GM18861 (cell line): ENCODE measurements around the gene CDC16.

ENCODE experiments used
- ATAC-seq: cut with Tn5 transposase; IDR thresholded peaks from one replicate; pipeline ENCODE4 v1.9.1; 2021; ENCODE audit not compliant: unreplicated experiment

Gene CDC16

DNA sequence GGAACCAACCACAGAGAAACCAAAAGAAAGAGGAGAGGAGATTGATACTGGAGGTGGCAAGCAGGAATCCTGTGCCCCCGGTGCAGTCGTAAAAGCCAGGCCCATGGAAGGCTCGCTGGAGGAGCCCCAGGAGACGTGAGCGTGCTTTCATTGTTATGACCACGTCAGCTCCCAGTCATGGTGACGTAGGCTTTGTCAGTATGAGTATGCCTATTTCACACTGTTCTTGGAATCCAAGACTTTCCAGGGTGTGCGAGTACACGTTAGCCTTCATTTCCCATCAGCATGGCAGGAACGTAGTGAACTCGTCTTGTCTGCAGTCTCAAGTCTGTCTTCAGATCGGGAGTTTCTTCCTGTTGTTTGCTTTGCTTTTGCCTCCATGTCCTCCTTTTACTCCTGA lies 64.2 kb downstream of the CDC16 start:
- ATAC-seq = no peak

DNA sequence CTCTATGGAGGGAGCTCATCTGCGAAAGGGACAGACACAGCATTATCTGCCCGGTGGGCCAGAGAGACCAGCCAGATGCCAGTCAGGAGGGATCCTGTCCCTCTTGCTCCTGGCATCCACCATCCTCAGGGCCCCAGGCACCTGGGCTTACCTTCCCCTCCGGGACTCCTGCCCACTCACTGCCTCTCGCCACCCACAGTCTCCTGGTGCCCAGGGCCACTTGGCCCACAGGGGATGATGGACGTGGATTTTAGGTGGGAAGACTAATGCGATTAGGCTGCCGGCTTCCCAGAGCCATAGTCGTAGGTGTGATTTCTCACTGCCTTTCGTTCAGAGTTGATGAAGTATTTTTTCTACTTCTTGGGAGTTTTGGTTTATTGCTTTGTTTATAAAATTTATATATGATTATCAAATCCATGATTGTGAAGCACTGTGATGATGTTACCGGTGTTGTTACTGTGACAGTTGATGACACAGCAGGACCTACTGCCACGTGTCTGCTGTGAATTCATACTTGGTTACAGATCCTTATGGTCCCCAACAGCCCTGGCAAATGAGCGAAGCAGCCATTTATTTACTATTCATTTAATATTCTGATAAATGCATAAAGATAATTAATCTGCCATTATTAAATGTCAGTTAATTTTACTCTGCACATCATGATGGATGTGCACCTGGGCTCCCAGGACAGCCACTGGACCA lies 65.1 kb downstream of the CDC16 start:
- no peak for ATAC-seq

DNA sequence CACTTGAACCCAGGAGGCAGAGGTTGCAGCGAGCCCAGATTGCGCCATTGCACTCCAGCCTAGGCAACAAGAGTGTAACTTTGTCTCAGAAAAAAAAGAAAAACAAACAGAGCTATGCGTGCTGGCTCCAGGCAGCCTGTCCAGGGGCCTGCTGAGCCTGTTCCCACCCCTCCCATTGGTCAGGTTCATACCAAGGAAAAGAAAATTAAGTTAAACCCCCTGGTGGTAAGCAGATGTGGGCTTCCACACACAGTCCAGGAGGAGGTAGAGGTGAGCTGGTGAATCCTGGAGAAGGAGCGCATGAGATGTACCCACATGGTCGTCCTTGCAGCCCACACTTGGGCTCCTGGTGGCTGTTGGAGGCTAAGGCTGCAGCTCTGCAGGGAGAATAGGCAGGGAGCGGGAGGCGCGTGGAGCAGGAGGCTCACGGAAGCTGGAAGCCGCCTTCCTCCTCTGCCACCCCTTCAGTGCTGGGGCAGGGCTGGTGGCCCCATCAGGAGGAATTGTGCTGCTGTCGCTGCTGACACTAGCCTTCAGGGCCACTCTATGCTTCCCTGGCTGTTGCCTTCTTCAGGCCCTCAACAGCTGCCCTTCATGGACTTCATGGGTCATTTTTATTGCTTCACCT lies 69.1 kb downstream of the CDC16 start:
- ATAC-seq = no peak

DNA sequence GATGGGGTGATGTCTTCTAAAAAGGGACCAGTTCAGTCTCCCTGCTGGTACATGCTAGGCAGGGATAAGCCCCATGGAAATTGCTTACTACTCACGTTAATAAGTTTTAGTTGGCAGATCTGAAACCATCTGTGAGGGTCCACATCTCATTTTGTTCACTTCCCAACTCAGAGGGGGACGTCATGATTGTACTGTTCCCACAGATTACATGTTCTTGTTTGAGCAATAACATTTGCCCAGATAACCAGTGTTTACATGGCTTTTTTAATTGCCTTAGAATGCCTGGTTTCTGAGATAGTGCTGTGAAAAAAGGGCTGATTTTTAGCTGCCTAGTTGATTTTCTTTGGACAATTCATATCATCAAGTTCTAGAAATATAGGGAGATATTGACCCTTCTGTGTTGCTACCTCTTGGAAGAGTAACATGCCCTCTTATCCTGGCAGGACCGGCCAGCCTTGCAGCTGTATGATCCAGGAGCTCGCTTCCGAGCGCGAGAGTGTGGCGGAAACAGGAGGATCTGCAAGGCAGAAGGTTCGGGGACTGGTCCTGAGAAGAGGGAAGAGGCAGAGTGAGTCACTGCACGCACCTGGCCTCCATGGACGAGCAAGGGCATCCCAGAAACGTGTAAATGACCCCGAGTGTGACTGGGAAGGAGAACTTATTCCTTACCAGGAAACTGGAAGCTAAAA lies 69.8 kb downstream of the CDC16 start:
- no peak for ATAC-seq

DNA sequence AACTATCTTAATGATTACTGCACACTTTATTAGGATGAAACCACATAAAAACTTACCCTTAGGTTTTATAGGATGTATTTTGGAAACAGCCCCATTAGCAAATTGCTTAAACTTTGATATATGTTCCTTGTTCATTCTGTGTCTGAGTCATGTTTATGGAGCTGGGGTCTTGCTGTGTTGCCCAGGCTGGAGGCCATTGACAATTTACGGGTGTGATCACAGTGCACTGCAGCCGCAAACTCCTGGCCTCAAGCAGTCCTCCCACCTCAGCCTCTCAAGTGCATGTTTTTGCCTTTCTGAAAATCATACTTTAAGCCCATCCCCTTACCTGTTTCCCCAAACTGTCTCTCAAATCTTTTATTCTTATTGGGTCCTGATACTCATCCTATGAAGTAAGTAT lies 74.4 kb downstream of the CDC16 start:
- no peak for ATAC-seq

DNA sequence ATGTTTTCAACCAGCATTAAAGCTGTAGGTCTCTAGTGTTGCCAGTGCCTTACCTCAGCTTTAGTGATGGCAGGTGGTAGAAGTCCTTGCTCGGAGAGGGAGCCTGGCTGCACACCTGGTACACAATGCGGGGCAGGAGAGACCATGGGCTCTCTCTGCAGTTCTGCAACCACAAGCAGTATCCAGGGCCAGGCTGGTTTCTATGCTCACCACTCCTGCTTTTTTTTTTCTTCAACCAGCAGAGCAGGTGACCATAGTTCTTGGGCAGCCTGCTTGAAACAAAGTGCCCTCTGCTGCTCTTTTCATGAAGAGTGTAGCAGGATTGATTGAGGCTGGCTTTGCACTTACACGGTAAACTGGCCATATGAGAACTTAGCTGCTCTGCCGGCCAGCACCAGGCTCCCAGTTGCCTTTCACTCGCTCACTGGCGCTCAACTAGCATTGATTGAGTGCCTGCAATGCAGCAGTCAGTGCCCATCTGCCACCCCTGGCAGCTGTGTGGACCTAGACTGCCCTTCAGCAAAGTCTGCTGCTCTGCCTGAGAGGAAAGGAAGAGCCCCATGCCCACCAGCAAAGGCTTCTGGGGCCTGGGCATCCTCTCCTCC lies 75.2 kb downstream of the CDC16 start:
- no peak for ATAC-seq

DNA sequence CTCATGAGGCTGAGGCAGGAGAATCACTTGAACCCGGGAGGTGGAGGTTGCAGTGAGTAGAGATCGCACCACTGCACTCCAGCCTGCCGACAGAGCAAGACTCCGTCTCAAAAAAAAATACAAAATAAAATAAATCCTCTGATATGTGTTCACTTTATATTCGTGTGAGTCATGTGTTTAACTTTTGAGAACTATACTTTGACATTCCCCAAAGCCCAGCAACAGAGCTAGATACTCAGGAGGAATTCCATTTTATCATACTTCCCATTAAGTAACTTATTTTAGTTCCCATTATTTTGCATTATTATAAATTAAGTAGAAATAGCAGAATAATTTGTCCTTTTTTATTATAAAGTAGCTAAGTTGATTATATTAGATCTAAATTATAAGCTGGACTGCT lies 76.3 kb downstream of the CDC16 start:
- ATAC-seq = no peak

DNA sequence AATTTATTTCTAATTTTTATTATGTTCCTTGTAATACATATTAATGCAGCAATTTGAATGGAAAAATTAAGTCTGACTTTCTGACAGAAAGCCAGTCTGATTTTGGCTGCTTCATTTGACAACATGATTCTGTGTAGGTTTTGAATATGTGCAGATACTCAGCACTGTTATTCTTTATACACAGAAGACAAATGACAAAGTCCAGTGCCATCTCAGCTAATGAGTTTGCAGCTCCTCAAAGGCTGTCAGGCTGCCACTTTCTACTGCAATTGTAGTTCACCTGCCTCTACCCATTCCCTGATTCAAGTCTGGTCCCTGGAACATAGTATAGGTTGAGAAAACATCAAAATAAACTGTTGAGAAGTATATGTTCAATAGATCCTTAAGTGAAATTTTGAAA lies 76.7 kb downstream of the CDC16 start:
- no peak for ATAC-seq

DNA sequence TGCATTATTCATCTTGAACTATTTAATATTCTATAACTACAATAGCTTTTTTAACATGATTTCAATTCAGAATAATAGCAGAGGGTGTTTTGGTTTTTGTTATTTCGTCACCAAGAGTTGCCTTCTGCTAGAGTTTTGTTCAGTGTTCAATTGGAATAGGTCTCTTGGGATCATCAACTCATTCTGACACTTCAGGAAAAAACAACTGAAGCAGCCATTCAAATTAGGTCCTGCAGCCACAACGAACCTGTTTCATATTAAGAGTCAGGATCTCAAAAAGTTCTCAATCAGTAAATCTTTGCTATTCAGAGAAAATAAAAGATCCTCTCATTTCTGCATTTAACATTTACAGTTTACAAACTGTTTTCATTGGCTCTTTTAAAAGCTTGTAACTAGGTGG lies 77.2 kb downstream of the CDC16 start:
- ATAC-seq = no peak

DNA sequence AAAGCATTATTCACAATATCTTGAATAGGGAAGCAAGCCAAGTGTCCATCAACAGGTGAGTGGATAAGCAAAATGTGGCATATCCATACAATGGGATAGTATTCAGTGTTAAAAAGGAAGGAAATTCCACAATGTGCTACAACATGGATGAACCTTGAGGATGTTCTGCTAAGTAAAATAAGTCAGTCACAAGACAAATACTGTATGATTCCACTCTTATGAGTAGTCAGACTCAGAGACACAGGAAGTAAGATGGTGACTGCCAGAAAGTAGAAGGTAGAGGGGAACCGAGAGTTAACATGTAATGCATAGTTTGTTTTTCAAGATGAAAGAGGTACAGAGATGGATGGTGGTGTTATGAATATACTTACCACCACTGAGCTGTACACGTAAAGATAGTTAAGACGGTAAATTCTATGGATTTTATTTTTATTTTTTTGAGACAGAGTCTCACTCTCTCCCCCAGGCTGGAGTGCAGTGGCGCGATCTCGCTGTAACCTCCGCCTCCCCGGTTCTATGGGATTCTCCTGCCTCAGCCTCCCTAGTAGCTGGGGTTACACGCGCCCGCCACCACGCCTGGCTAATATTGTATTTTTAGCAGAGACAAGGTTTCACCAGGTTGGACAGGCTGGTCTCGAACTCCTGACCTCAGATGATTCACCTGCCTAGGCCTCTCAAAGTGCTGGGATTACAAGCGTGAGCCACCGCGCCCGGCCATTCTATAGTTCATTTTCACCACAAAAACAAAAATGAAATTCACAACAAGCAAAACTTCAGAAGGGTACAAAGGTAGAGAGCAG lies 78.6 kb downstream of the CDC16 start:
- ATAC-seq = peak; percentile 30

DNA sequence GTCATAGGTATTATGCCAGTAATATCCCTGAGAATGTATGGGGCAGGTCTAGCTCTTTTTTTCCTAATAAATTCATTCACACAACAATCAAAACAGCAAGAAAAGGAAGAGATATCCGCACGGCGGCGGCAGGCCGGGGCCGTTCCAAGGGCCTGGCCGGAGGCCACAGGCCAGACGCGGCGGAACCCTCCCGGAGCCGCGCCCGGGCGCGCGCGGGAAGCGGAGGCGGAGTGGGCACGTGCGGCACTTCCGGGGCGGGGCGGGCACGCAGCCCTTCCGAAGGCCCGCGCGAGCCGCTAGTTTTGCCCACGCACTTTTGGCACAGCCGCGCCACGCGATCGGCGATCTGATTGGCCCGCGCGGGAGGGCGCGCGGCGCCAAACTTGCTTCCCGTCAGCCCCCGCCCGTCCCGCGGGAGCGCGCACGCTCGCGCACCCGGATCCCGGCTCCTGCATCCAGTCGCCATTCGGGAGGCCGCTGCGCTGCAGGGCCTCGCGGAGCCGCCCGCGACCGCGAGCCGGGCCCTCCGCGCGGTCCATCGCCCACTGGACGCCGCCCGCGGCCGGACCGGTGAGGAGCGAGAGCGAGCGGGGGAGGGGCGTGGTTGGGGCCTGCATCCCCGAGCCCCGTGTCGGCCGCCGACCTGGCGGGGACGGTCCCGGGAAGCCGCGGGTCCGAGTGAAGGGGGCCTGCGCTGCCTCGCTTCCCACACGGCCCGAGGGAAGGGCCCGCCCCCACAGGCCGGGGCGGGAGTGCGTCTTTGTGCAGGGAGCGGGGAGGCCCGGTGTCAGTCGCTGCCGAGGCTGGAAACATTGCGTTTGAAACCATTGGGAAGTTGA lies 79.6 kb downstream of the CDC16 start, which contains the start of gene CHAMP1:
Gene CHAMP1, plus strand, starts transcription at position 430 of the 839 bp plus-strand sequence. CDS start 9,340 bp downstream, outside the sequence.
- peak; percentile 80 for ATAC-seq

DNA sequence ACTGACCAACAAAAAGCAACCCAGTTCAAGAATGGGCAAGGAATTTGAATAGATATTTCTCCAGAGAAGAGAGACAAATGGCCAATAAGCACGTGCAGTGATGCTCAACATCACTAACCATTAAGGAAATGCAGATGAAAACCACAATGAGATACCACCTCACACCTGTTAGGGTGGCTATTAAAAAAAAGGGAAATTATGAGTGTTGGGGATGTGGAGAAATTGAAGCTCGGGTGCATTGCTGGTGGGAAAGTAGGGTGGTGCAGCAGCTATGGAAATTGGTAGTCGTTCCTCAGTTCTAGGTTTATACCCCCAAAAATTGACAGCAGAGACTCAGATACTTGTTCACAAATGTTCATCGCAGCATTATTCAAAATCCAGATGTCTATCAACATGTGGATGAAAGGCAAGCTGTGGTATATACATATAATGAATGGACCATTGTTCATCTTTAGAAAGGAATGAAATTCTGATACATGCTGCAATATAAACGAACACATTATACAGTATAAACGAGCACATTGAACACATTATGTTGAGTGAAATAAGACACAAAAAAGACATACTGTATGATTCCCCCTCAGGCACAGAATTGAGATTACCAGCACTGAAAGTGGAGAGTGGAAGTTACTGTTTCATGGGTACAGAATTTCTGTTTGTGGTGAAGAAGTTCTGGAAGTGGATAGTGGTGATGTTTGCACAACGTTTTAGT lies 80.5 kb downstream of the CDC16 start:
- ATAC-seq = no peak

DNA sequence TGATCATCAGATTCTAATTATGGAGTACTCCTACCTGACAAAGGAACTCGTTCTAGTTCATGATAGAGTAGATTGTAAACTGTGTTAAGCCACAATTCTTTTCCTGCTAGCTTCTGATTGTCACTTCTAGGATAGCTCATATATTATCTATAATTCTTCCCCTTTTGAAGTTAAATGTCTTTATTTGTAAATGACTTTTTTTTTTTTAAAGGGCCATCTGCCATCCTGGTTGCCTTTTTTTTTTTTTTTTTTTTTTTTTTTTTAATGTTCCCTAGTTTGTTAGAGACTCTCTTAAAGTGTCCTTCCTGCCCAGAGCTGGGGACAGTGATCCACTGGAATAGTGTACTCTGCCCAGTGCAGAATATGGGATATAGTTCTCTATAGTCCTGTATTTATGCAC lies 83.9 kb downstream of the CDC16 start:
- ATAC-seq = no peak

DNA sequence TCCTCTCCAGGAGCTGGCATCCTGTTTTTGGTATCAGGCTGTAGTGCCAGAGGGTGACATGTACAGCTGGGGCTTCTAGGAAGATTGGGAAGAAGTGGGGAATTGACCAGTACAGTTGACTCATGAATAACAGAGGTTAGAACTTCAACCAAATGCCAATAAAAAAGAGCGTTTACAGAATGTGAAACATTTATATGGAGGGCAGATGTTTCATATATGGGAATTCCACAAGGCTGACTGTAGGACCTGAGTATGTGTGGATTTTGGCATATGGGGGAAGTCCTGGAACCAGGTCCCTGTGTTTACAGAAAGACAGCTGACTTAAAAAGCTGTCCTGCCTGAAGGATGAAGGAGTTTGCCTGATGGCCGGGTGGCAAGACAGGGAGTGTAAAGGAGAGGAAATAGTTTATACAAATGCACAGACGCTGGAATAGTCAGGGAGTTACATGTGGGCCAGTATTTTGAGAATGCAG lies 84.8 kb downstream of the CDC16 start:
- ATAC-seq = no peak

DNA sequence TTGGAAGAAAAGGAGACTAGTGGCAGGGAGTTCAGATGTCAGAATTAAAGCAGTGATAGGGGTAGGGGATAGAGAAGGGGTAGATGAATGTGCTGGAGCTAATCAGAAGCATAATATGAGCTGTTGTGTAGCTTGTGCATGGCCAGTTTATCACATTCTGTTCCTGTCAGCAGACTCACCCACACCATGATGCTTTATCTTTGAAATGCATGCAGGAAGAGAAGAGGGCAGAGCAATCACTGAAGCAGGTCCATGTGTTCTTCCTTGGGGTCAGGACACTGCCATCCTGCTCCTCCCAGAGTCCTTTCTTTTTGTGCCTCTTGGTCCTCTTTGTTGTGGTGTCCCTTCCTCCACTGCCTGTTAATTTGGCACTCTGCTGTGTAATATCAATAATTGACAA lies 85.4 kb downstream of the CDC16 start:
- ATAC-seq = no peak

DNA sequence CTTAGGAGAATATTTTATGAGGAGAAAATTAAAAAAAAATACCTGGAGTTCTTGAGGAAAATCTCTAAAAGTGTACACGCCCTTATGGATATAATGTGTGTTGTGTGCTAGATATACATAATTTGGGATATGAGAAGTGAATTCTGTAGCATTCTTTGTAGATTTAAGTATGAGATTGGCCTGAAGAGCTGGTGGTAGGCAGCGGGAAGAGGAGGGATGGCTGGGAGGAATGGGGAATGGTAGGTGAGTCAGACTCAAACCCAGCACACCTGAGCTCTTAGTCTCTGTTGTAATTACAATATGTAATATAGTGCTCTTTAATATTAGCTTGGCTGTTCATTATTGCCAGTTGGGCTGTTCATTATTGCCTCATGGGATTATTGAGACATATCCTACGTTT lies 86.6 kb downstream of the CDC16 start:
- ATAC-seq = no peak
